Measurements from ENCODE around the gene ZFPL1.

ZFPL1 gene

DNA sequence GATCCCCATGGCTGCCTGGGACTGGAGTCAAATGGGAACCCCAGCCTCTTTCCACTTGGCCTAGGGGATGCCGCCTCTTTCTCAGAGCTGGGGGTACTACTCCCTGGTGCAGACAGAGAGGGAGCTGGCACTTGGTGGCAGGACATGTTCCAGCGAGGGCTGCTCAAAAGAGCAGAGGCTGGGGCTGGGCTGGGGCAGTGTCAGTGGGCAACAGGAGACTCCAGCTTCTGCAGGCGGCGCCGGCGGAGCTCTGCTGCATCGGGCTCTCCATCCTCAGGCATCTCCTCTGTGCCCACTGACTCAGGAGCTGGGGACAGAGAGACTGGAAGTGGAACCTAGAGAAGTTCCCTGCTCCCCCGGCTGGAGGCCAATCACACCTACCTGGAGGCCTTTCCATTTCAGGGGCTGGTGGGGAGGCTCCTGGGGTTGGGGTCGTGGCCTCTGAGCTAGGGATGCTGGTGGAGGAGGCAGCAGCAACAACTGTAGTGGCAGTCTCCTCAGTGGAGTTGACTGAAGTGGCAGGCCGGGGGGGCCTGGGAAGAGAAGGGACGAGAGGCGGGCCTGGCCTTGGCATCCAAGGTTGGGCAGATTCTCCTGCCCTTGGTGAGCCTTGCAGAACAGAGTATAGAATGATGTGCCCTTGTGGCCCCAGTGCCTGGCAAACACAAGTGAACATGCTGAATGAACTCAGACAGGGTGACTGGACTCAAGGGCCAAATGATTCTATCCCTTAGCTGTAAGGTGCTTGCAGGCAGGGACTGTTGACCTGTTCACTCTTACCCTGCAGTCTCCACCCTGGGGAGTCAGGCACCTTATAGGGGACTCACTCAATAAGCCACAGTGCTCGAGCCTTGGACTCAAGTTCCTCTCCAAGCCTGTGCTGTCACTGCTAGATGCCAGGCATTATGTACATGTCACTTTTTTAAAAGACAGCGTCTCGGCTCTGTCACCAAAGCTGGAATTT is 44.4 kb downstream of the ZFPL1 start:
- ATAC-seq: no peak; the same call in 2 of the 3 replicates
- TF ChIP-seq ZC3H10 (CRISPR knock-in tag; IDR thresholded peaks at IDR 0.05): no peak
- no peak for TF ChIP-seq GLIS3 (CRISPR knock-in tag; IDR thresholded peaks at IDR 0.05)
- no peak for TF ChIP-seq ZNF565 (CRISPR knock-in tag; conservative IDR thresholded peaks at IDR 0.05; ENCODE audit: low read depth)

DNA sequence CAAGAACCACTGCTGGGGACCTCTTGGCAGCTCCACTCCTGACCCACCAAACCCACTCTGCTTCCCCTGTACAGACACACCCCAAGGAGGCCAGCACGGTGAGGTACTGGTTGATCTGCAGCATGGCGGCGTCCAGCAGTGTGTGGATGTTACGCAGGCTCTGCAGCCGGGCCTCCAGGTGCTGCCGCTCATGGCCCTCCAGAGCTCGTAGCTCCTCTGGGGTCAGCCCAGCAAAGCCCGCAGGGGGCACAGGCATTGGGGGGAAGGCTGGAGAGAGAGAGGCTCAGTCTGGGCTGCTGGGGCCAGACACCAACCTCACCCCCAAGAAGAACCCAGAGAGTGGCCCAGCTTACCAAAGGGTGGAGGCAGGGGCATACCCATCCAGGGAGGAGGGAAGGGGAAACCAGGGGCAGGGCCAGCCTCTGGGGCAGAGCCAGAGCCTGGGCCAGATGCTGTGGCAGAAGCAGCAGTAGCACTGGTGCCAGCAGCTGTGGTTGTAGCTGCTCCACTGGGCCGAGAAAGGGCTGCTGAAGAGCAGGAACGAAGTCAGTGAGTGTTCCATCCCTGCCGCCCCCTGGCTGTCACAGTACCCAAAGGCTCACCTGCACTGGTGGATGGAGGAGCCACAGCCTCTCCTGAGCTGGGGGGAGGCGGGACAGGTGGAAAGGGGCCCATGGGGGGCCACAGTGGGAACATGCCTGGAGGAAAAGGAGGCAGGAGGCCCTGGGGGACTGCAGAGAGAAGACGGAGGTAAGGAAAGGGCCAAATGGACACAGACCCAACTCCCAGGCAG is 45.8 kb downstream of the ZFPL1 start:
- TF ChIP-seq ZFP30 (CRISPR knock-in tag; IDR thresholded peaks at IDR 0.05) (no peak), CSDC2 (CRISPR knock-in tag; IDR thresholded peaks at IDR 0.05) (no peak), ZFP3 (CRISPR knock-in tag; IDR thresholded peaks at IDR 0.05) (no peak), ESRRG (CRISPR knock-in tag; IDR thresholded peaks at IDR 0.05) (no peak), OSR1 (CRISPR knock-in tag; IDR thresholded peaks at IDR 0.05) (no peak), SNAI2 (CRISPR knock-in tag; IDR thresholded peaks at IDR 0.05) (no peak)
- TF ChIP-seq, protein P1, sequence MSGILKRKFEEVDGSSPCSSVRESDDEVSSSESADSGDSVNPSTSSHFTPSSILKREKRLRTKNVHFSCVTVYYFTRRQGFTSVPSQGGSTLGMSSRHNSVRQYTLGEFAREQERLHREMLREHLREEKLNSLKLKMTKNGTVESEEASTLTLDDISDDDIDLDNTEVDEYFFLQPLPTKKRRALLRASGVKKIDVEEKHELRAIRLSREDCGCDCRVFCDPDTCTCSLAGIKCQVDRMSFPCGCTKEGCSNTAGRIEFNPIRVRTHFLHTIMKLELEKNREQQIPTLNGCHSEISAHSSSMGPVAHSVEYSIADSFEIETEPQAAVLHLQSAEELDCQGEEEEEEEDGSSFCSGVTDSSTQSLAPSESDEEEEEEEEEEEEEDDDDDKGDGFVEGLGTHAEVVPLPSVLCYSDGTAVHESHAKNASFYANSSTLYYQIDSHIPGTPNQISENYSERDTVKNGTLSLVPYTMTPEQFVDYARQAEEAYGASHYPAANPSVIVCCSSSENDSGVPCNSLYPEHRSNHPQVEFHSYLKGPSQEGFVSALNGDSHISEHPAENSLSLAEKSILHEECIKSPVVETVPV (CRISPR knock-in tag; IDR thresholded peaks at IDR 0.05): no peak
- no peak for ATAC-seq

DNA sequence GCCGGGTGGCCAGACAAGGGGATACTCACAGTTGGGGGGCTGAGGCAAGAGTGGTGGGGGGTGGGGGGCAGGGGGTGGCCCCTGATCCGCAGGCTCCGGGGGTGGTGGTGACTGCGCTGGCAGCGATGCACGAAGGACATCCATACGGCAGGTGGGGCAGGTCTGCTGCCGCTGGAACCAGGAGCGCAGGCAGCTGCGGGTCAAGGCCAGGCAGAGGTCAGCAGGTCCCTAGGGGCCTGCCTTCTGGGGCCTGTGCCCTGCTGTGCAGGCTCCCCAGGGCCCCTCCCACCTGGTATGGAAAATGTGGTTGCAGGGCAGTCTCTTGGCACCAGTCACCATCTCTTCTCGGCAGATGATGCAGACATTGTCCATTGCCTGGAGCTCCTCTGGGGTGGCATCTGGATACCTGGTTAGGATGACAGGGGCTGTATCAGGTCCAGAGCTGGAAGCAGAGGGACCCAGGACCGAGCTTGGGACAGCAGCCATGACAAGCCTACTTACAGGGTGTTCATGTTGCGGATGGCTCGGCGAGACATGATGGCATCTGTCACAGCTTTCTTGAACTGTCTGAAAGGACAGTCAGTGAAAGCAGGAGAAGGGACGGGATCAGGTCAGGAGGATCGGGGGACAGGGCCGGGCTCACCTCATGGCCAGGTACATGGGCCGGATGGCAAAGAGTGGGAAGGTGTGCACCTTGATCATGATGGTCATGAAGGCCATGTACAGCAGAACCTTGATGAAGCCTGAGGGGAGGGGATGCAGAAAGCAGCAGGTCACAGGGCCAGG is 46.8 kb downstream of the ZFPL1 start:
- TF ChIP-seq POU6F1 (CRISPR knock-in tag; IDR thresholded peaks at IDR 0.05; ENCODE audit: borderline replicate concordance, low read depth) (no peak), TSHZ2 (CRISPR knock-in tag; IDR thresholded peaks at IDR 0.05) (no peak), SNAI2 (CRISPR knock-in tag; IDR thresholded peaks at IDR 0.05) (no peak), ZNF8 (CRISPR knock-in tag; IDR thresholded peaks at IDR 0.05) (no peak)
- ATAC-seq: no peak

GRCh38 chr11:65131417-65131776 is 47.4 kb downstream of the ZFPL1 start:
- no peak for ATAC-seq

GRCh38 chr11:65131895-65132237 is 47.8 kb downstream of the ZFPL1 start:
- no peak for ATAC-seq
- TF ChIP-seq TSHZ2 (CRISPR knock-in tag; IDR thresholded peaks at IDR 0.05): no peak

More at GRCh38 chr11:65131417-65131776, 47.4 kb downstream of the ZFPL1 start:
- TF ChIP-seq ZNF70 (CRISPR knock-in tag; IDR thresholded peaks at IDR 0.05) (no peak), CSDC2 (CRISPR knock-in tag; IDR thresholded peaks at IDR 0.05) (no peak)
